Ramos (cell line): ENCODE data around the gene PBOV1.
"Not testable (repeated sequence)": the region's sequence is repeated elsewhere in the genome, so short reads cannot be mapped to it uniquely, and the experiment has no call there.

Source experiments
- in situ Hi-C: fragments of 300-500 bp; cut with MboI; formaldehyde crosslinking; loops from one replicate; pipeline ENCODE4 v1.14.3; 2022; ENCODE audit warnings: low sequenced_read_pairs; ENCODE audit not compliant: unreplicated experiment

Gene PBOV1

DNA sequence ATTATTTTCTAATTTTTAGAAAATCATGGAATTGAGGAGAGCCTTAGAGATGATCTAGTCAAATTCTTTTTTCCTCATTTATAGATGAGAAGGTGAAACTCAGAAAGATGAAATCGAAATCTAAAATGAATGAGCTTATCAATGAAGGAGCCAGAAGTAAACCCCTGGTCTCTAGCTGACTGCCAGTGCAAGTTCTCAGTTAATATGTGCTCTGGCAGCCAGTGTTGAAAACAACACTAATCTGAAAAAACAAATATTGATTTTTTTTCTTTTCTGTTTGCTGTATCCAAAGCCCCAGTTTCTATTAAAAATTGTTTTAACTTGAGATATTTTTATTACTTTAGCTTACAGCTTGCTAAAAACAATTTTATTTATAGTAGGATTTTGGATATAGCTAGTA lies 21.5 kb upstream of the PBOV1 start:
- in situ Hi-C loops, result no loop called here

DNA sequence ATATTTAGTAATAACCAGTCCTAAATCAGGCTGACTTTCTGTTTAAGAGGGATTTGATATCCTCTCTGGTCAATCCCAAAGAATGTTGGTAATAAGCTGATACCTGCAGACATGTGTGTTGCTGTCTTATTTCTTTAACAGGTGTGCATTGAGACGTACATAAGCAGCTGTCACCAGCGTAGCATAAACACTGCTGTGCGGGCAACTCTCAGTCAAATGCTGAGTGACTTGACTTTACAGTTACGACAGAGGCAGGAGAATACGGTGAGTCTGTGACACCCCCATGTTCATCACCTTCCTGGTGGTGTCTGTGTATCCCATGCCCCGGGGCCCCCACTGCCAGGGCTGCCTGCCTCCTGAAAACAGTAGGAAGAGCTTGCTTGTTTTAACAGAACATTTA lies 20.1 kb upstream of the PBOV1 start:
- in situ Hi-C loops, result no loop called here

DNA sequence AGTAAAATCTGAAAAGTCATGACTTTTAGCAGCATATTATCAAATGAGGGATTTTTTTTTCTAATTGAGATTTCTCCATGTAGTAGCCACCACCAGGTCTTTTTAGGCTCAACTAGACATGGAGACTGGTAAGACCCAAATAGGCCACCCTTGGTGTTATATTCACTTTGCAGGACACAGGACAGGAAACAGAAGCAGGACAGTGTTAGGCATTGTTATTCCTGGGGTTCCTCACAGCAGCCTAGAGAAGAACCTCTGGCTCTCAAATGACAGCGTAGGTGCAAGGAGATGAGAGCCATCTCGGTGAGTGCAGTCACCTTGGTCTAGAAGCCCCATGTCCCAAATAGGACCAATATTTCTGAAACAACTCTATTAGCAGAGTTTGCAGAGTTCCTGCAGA lies 19.2 kb upstream of the PBOV1 start:
- in situ Hi-C loops, result no loop called here

DNA sequence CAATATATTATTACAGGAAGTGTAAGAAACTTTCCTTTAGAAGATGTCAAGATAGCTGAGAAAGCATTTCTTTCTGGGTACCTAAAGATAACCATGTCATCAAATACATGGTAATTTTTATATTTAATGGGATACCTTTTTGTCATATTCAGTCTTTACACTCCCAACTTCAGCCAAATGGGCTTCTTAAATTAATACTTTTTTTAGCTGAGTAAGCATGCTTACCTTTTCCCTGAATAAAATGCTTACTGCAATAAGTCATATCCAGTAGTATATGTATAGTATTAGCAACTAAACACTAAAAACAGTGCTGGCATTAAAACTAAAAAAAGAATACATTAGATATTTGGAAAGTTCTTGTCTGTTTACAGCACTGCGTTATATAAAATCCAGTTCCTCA lies 17.4 kb upstream of the PBOV1 start:
- in situ Hi-C loops, result no loop called here

DNA sequence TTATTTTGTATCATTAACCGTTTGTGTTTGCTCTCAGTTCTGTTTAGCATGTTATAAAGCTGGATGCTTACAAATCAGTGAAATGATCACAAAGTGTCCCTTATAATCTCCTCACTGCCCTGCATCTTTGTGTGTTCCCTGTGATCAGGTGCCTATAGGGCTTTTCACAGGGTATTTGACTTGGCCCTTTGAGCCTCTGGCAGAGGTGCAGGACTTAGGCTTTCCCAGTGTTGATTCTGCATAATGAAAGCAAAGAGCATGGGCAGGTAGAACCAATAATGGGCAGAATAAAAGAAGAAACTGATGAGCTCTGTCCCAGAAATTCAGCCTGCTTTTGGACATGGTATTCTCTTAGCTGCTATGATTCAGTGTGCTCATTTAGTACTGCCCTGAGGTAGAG lies 16.9 kb upstream of the PBOV1 start:
- in situ Hi-C loops, result no loop called here

DNA sequence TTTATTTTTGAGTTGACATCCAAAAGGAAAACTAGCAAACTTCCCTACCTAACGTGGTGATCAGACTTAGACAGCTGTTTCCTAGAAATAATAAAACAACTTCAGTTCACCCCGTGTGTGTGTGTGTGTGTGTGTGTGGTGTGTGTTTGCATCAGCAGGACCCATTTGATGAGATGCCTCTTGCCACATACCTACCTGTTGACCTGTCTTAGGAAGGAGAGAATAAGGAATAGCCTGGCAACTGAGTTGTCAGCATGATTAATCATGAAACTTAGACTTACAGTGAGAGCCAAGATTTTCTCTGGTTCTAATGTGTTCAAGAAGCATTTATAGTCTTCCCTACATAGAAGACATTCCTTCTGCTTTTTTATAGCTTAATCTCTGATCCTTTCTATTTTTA lies 16.1 kb upstream of the PBOV1 start:
- in situ Hi-C loops, result no loop called here

DNA sequence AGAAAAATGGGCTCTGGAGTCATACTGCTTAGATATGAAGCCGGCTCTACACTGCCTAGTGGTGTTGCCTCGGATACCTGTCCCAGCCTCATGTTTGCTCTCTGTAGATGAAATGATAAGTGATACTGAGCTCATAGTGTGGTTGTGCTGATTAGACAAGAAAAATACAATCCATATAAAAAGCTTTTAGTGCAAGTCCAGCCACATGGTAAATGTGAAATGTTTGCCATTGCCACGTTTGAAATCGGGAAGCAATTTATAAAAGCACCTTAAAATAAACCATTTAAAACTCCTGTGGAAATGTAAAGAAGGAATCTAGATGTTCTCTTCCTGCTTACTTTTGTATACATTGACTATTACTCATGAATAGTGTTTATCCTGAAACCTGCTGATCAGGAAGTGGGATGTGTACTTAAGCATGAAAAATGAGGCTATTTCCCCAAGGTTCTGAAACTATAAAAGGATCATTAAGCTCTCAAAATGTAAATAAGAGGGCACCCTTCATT lies 13.1 kb upstream of the PBOV1 start:
- in situ Hi-C loops, result no loop called here

DNA sequence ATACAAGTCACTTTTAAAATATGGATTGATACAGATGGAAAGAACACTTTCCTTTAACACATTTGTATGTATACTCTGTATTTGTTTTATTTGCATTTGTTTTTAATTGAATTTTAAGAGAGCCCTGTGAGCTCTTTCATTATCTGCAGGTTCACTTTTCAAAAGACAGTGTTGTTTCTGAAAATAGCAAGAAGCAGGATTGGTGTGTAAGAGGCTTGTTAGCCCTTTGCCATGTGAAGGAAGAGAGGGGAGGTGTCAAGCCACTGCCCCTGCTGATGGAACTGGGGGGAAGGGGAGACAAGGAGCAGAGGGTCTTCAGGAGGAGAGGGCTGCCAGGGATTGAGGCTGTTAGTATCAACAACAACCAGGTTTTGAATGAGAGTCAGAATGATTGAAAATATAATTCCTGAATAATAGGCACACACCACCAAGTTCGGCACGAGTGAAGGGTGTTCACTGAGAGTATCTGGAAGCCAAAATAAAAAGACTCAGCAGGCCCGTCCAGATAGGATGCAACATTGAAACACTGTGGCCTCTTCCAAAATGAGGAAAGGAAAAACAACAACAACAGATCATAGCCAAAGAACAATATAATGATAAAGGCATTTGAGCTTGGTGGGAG lies 12.6 kb upstream of the PBOV1 start:
- in situ Hi-C loops, result no loop called here

DNA sequence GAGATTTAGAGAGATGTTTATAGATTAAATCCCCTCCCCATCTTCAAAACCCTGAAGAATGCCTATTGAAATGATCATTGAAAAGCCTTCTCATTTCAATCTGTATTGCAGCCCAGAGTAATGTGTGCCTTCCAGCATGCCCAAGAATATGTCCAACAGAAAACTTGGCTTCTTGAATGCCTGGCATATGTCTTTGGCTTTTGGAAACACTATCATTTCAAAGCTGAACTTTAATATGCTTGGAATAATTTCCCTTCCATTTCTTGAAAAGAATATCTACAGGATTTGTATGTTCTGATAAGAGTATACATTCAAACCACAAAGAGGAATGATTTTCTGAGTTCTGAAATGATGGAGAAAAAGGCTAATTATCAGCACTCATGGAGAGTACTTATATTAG lies 11.9 kb upstream of the PBOV1 start:
- in situ Hi-C loops, result no loop called here

DNA sequence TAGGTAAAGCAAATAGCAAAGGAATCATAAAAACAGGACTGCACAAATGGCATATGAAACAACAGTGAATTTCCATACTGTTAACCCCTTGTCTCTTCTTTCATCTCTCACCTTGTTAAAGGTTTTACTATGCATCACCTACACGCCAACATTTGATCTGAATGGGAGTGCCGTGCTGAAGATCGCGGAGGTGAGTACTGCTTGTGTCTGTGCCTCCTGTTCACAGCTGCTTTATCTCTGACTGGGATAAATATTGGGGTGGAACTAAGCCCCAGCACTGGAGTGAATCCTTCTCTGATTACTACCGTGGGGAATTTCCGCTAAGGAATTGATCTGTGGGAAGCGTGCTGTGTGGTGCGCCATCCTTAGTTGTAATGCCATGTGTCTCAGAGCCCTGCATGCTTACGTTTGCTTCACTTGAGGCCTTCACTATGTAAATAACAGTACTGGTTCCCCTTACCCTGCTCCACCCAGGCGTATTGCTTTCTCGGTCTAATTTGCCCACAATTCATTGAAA lies 11.4 kb upstream of the PBOV1 start:
- in situ Hi-C loops, result no loop called here

DNA sequence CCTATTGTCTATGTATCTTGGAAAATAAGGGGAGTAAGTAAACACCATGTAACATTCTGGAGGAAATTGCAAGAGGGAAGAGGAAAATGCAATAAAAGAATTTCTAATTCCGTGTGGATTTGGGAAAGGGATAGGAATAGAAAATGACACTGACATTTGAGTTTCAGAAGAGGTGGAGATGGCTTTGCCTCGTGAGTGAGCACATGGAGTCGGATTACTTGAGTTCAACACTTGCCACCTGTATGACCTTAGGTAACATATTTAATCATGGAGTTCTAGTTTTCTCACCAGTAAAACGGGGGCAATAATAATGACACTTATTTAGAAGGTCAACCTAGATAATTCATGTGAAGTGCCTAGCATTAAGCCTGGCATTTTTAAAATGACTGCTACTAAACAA lies 10.8 kb upstream of the PBOV1 start:
- in situ Hi-C loops, result no loop called here

DNA sequence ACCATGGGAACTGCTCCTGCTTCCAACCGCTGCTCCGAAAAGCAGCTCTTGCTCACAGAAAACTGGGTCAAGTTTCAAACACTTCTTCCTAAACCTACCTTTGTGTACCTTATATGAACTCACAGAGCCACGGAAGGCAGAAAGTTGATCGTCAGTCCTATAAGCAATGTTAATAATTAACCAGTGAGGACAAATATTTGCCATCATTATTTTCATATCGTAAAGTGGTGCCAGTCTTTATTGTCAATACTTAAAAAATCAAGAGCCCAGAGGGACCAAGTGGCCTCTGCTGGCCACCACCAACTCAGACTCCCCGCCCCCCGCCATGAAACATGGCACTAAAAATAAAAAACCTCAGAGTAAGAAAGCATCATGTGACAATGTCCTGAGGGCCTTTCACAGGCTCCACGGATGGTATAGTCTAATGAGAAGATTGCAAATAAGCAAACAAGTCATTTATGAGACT lies 9.1 kb upstream of the PBOV1 start:
- in situ Hi-C loops, result no loop called here

DNA sequence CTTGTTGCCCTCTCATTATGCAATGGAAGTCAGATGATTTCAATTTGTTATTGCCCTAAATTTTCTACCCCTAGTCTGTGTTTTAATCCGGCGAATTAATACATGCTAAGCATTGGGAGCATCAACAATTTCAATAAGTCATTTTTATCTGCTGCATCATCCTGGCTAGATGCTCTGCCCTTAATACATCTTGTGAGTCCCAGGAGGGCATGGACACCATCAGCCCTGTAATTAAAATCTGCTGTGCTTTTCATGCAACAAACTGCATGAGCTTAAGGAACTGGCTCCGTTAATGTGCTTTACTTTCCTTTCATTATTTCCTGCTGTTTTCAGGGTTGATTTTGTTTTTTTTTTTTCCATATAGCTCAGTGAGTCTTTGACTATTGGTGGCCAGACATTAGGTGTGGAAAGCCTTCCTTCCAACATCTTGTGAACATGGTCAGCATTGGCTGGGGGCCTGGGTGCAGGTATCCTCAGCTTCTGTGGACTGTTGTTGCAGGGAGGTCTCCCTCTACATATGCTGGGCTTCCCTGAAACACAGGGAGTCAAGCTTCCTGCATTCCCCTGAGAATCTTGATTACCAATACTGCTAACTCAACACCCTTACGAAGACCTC lies 8.5 kb upstream of the PBOV1 start:
- in situ Hi-C loops, result no loop called here

DNA sequence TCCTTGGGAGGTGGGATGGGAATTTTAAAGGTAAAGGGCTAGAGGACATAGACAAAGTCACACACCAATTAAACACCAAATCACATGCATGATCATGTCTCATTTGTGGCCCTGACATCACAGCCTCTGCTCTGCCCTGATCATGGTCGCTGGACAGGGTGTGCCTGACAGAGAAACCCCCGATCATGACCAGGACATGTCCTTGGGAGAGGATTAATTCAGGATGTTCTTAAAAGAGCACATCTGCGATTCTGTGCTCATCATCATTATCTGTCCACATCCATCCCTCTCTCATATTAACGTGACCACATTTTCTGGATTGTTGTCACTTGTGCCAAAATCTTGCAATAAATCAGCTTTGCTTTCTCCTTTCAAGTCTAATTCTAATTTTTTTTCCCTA lies 7.7 kb upstream of the PBOV1 start:
- in situ Hi-C loops, result no loop called here

DNA sequence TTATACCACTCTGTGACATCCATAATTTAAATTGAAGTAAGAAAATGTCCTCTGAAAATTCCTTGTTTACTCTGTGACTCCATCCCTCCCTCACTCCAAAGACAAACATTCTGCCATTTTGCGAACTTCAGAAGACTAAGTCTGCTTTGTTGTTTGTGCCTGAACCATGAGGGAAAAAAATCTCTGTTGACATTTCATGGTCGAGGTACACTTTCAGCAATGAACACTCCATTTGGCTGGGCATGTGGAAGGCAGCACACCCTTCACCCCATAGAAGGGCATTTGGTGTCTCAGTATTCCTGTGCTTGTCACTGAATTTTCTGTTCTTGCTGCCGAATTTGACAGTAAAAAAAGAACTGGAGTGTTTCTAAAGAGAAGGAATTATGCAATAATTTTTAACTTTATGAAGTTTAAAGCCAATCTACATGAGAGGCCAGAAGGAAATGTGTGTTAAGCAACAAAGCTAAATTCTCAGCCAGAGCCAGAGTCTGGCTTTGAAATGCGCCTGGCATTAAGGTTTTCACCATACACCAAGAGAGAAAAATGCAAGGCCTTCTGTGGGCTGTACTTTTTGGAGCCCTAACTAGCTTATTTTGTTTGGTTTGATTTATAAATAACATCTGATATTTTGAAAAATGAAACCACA lies 4.7 kb upstream of the PBOV1 start:
- in situ Hi-C loops, result no loop called here

DNA sequence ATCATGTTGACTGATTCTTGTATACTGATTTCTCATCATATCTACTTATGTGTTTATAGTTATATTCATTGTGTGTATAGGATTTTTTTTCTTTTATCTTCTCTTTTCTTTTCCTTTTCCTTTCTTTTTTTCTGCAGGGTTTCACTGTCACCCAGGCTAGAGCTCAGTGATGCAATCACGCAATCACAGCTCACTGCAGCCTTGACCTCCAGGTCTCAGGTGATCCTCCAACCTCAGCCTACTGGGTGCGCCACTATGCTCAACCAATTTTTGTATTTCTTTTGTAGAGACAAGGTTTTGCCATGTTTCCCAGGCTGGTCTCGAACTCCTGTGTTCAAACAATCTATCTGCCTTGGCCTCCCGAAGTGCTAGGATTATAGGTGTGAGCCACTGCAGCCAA lies 1.6 kb upstream of the PBOV1 start:
- in situ Hi-C loops, result no loop called here

DNA sequence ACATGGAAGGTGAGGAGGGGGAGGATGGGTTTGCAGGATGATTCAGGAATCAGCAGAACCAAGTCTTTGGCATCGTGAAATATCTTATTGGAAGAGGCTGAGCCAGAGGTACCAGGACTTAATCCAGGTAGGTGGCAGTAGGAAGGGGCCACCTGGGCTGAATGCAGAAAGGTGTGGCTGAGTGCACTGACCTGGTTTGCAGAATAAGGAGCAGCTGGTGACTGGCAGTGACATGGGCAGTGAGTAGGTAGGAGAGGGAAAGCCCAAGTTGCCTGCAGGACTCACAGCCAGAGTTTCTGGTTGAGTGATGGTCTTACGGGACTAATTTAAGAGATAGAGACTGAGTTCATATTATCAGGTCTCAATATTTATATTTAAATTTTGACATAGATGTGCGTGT lies 1.1 kb upstream of the PBOV1 start:
- in situ Hi-C loops, result no loop called here

DNA sequence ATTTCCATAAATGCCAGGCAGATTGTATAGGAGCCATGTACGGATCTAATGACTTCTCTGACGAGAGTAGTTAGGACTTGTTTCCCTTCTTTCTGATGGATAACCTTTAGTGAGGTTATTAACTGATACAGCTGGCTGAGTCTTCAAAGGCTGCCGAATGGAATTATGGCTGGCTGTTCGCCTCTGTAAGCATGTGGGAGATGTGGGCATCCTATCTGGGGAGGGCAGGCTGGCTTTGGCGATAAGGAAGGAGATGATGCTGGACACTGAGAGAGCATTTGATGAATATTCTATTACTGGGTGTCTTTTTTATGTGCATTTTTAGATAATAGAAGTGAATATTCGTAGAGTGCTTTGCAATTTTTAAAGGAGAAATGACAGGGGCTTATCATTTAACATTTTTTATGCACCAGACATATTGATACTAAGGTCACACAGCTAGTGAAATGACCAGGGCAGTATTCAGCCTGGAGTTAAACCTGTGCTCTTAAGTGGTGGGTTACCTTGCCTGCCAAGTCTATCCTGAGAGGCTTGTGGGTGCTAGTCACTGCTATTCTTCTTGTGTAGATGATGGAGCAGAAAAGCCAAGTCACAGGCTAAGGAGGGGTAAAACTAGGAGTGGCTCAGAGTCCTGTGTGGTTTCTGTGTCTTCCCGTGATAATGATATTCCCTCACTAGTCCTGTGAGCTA lies 3.1 kb downstream of the PBOV1 start:
- in situ Hi-C loops, result no loop called here

DNA sequence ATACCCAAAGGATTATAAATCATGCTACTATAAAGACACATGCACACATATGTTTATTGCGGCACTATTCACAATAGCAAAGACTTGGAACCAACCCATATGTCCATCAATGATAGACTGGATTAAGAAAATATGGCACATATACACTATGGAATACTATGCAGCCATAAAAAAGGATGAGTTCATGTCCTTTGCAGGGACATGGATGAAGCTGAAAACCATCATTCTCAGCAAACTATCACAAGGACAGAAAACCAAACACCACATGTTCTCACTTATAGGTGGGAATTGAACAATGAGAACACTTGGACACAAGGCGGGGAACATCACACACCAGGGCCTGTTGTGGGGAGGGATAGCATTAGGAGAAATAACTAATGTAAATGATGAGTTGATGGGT lies 5.8 kb downstream of the PBOV1 start:
- in situ Hi-C loops, result not testable (repeated sequence)

DNA sequence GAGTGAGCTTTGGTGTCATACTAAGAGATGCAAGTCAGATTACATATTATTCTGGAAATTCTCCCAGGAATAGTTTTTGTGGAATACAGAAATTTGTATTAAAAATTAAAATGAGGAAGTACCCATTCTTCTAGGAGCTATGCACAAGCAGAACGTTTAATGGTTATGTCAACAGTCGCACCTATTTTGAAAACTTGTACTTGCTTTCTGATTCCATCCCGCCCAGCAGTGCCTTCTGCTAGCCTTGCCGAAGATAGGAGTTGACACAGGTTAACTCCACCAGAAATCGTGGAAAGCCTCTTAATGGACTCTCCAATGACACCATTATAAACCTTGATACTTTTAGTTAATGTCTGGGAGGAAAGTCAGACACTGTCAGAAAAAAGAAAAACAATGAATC lies 6.7 kb downstream of the PBOV1 start:
- in situ Hi-C loops, result no loop called here

DNA sequence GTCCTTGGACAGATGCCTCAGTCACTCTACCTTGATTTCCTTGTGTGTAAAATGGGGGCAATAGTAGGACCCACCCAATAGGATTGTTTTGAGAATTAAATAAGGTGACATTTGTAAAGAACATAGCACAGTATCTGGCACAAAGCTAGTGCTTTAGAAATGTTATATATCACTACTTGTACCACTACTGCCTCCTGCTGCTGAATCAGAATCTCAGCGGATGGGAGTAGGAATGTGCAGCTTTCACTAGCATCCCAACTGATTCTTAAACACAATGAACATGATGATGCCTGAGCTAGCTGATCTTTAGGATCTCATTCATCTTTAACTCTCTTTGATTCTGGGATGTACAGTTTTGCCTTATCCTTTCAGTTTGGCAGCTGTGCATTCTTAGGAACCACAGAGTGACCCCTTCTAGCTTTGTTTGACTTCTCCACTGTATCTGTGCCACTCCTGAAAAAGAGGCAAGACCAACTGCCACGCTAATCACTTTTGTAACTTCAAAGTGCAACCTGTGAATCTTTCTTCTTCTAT lies 7.2 kb downstream of the PBOV1 start:
- in situ Hi-C loops, result no loop called here
